Ramos (cell line): Measurements from ENCODE around the gene NTRK1.

Source experiments
- in situ Hi-C: fragments of 300-500 bp; cut with MboI; formaldehyde crosslinking; loops from one replicate; pipeline ENCODE4 v1.14.3; 2022; ENCODE audit warnings: low sequenced_read_pairs; ENCODE audit not compliant: unreplicated experiment

The NTRK1 gene

GRCh38 chr1:156876281-156876680 is 15.6 kb downstream of the NTRK1 start:
- in situ Hi-C loops: no loop called here

GRCh38 chr1:156877433-156878170 is 16.9 kb downstream of the NTRK1 start:
- in situ Hi-C loops: no loop called here

- in situ Hi-C loops: no loop called here
Observed at GRCh38 chr1:156879876-156880275, 19.2 kb downstream of the NTRK1 start.

GRCh38 chr1:156880473-156880872 is 19.8 kb downstream of the NTRK1 start:
- in situ Hi-C loops: no loop called here

- in situ Hi-C loops: no loop called here
Observed at GRCh38 chr1:156881101-156881500, 20.4 kb downstream of the NTRK1 start.

- in situ Hi-C loops: no loop called here
Observed at GRCh38 chr1:156881663-156882062, 21.0 kb downstream of the NTRK1 start.

- in situ Hi-C loops: no loop called here
Observed at GRCh38 chr1:156882543-156882942, 21.9 kb downstream of the NTRK1 start.

GRCh38 chr1:156883919-156884318 is 23.3 kb downstream of the NTRK1 start:
- in situ Hi-C loops: no loop called here

- in situ Hi-C loops: no loop called here
Observed at GRCh38 chr1:156884560-156885184, 24.0 kb downstream of the NTRK1 start.

- in situ Hi-C loops: no loop called here
Observed at GRCh38 chr1:156885314-156885713, 24.6 kb downstream of the NTRK1 start.

GRCh38 chr1:156885880-156886355 is 25.3 kb downstream of the NTRK1 start:
- in situ Hi-C loops: no loop called here

- in situ Hi-C loops: no loop called here
Observed at GRCh38 chr1:156886583-156887281, 26.1 kb downstream of the NTRK1 start.

- in situ Hi-C loops: no loop called here
Observed at GRCh38 chr1:156887317-156887716, 26.7 kb downstream of the NTRK1 start.

GRCh38 chr1:156887734-156888133 is 27.1 kb downstream of the NTRK1 start:
- in situ Hi-C loops: no loop called here

- in situ Hi-C loops: no loop called here
Observed at GRCh38 chr1:156889802-156890580, 29.3 kb downstream of the NTRK1 start.

GRCh38 chr1:156892190-156893047 is 31.8 kb downstream of the NTRK1 start:
- in situ Hi-C loops: no loop called here

GRCh38 chr1:156893048-156893953 is 32.6 kb downstream of the NTRK1 start, which contains the start of gene PEAR1:
TSS of gene PEAR1 (plus strand) at chr1:156893718. CDS start at chr1:156903927, 10,209 bp downstream.
- in situ Hi-C loops: no loop called here

GRCh38 chr1:156894001-156894400 is 33.3 kb downstream of the NTRK1 start:
- in situ Hi-C loops: no loop called here
